NCI-H446 treated with DMSO at 0.1 percent for 48 hours (cell line): ENCODE measurements around the gene SLC48A1.

Source experiments
- DNase-seq: peaks from one replicate; lab custom pipeline; 2025; lab: John Stamatoyannopoulos, UW

Gene SLC48A1

DNA sequence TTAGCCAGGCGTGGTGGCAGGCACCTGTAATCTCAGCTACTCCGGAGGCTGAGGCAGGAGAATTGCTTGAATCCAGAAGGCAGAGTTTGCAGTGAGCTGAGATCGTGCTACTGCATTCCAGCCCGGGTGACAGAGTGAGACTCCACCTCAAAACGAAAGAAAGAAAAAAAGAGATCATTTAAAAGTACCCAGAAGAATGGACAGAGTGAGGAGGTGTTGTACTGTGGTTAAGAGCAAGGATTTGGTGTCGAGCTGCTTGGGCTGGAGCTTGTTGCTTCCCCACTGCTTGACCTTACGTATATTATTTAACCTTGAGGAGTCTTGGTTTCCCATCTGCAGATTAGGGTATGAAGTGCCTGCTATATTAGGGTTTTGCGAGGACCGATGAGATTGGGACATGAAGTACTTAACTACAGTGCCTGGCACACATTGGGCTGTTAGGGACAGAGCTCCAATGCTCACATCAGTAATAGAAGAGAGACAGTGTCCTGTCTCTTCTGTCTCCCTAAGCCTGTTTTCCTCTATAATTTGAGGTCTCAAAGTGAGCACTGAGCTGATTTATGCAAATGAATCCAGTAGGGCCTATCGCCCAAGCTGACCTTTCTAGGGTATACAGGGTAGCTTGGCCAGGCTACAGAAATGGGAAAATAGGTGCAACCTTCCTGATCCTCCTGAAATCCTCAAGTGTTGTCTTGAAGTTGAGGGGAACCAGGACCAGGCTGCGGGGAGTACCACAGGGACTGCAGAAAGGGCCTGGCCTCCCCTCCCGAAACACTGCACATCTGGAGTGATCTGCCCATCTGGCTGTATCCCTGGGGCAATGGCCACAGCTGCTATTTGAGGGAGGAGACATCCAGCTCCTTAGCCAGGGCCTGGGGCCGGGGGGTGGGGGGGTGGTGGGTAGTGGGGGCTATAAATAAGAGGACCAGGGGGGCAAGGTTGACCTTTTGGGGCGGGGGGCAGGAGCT is 55.3 kb downstream of the SLC48A1 start:
- no peak for DNase-seq

DNA sequence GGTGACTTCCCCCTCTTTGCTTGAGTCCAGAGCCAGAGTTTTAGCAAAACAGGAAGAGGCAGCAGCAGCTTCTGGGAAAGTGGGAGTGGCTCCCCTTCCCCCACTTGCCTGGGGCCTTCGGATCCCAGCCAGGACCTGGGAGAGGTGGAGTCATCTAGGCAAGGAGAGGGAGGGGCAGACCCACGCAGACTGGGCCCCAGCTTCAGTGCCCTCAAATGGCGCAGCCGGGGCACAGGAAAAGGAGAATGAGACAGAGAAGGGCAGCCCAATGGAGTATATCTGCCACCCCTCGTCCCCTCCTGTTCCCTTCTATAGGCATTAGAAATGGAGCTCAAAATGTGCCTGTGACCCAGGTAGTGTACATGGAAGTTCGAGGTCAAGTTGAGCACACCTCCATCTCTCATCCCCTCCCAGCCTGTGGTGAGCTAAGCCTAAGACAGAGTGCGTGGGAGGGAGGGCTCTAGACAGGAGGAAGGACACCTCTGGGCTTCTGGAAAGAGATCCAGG is 56.0 kb downstream of the SLC48A1 start:
- DNase-seq, result no peak

DNA sequence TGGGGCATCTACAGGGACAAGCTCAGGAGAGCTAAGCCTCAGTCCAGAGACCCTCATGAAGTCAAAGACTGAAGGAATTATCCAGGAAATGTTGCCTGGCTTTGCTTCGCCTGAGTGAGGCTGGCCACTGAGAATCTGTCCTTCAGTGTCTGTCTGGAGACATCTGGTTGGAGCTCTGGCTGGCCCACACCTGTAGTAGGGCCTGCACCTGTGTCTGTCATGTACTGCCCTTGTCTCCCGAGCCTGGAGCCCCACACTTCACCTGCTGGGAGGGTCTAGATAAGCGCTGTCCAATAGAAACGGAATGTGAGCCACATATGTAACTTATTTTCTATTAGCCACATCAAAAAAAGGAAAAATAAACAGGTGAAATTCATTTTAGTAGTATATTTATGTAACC is 56.5 kb downstream of the SLC48A1 start:
- no peak for DNase-seq
